ENCODE measurements around the gene TADA2A.
"Not testable (repeated sequence)": the region's sequence is repeated elsewhere in the genome, so short reads cannot be mapped to it uniquely, and the experiment has no call there.

Gene TADA2A

DNA sequence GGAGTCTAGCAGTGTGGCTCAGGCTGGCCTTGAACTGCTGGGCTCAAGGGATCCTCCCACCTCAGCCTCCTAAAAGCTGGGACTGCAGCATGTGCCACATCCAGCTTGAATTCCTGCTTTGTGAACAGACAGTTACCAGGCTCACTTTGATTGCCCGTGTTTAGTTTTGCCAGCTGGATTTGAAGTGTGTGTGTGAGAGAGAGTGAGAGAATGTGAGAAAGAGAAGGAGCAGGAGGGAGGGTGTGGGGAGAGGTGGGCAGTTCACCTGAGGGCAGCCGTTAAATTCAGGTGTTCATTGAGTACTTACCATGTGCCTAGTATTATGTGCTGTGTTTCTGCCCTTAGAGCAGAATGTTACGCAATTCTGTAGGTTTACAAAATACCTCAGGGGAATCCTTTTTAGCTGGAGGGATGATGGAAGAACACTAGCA, 87.7 kb downstream of the TADA2A start:
- DNase-seq, result no peak

DNA sequence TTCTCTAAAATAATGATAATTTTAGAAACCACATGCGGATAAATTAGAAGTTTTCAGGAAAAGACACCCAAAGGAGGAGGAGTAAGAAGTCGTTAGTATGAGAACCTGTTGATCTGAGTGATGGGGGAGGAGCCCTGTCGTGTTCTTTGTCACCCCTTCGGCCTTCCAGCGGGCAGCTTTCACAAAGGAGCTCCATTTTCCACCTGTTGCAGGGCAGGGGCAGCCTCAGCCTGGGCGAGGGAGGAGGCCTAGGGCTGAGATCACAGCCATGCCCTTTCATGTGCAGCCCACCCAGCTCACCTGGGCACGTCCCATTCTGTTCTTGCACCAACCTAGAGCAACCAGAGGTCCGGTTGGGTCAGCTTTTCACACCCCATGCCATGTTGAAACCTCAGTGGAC, 88.3 kb downstream of the TADA2A start:
- no peak for DNase-seq

DNA sequence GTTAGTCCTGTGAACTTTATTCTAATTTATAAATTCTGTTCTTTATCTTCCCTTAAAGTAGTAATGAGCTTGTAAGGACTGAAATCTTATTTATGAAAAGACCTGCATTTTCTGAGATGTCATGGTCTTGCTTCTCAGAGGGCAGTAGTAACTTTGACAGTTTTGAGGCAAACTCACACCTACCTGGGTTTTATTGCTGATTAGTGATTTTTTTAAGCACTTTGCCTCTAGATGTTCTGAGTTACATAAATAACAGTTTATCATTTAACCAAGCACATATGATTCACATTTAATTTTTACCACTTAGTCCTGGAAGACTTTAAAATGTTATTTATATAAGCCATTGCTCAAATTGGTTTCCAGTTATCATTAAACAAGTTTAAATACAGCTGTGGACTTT, 93.7 kb downstream of the TADA2A start:
- DNase-seq, result no peak

- DNase-seq, result no peak
Measured at GRCh38 chr17:37502009-37502936, 95.6 kb downstream of the TADA2A start.

GRCh38 chr17:37503148-37503547, 96.5 kb downstream of the TADA2A start:
- DNase-seq, result no peak

DNA sequence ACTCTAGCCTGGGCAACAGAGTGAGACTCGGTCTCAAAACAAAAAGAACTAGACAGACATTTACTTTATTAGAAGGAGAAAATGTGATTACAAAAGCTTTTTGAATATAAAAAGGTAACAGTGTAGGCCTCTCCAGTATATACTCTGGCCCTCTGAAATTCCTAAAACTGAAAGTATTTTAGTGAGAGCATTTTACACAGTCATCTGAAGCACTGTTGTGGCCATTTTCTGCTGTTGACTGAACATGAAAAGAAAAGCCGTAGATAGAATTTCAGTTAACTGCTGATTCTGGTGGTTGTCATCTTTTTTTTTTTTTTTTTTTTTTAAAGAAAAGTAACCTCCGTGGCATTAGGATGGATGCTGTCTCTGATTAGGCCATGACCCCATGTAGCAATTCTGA, 98.6 kb downstream of the TADA2A start:
- no peak for DNase-seq

DNA sequence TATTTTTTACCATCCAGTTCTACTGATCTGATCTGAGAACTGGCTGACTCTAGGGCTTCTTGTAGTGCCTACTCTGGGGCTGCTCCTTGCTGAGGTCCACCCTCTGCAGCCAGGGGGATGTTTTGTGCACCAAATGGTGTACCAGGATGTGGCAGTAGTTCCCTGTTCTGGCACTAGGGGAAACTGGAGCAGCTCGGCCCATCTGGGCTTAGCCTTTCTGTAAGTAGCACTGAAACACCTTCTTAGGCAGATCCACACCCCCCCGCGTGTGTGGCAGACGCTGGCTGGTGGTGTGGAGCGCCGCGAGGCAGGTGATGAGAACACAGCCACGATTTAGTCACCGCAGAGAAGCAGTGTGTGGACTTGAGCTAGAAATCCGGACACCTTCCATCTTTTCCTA, 100.0 kb downstream of the TADA2A start:
- DNase-seq, result peak; percentile 11

- no peak for DNase-seq
Measured at GRCh38 chr17:37507111-37507510, 100.4 kb downstream of the TADA2A start.

GRCh38 chr17:37510056-37510455, 103.4 kb downstream of the TADA2A start:
- DNase-seq, result no peak

DNA sequence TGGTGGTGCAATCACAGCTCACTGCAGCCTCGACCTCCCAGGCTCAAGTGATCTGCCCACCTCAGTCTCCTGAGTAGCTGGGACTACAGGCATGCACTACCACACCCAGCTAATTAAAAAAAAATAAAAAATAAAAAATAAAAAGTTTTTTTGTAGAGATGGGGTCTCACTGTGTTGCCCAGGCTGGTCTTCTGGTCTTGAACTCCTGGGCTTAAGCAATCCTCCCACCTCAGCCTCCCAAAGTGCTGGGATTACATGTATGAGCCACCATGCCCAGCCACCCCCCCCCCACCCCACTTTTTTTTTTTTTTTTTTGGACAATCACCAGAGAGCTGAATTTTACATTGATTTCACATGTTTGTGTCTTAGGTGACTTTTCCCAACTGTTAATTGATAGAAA, 105.0 kb downstream of the TADA2A start:
- DNase-seq, result not testable (repeated sequence)

GRCh38 chr17:37512442-37513068, 105.9 kb downstream of the TADA2A start:
- no peak for DNase-seq

GRCh38 chr17:37513711-37514110, 107.0 kb downstream of the TADA2A start:
- no peak for DNase-seq

- DNase-seq, result no peak
Measured at GRCh38 chr17:37516127-37516571, 109.5 kb downstream of the TADA2A start.

DNA sequence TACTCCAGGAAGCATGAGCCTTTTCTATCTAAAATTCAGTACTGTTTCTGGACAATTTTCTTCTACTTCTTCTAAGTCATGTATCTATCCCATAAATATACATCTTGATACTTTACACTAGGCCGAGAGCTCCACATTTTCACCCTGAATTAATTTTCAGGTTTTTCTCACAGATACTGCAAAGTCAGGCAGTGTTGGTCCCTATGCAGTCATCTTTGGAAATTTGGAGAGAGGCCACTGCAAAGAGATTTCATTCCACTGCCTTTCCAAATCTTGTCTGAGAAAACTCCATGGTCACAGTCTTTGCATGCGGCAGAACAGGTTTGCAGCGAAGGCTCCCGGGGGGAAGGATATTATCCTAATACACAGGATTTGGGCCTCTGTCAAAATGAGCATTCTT, 111.2 kb downstream of the TADA2A start:
- no peak for DNase-seq

DNA sequence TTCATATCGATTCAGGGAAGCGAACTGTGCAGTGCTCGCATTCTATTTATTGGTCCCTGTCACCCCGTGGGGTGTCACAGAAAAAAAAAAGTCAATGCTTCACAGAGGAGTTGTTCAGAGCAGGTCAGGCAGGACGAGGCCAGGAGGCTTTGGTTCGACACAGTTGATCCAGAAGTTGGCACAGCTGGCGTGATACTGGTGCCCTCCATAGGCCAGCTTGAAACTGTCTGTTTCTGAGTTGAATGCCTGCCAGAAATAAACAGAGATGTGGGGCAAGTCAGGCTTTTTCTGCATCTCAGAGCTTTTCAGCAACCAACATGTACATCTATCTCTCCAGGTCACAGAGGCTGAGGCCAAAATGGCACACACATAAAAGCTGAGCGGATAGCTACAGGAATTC, 112.1 kb downstream of the TADA2A start:
- no peak for DNase-seq

DNA sequence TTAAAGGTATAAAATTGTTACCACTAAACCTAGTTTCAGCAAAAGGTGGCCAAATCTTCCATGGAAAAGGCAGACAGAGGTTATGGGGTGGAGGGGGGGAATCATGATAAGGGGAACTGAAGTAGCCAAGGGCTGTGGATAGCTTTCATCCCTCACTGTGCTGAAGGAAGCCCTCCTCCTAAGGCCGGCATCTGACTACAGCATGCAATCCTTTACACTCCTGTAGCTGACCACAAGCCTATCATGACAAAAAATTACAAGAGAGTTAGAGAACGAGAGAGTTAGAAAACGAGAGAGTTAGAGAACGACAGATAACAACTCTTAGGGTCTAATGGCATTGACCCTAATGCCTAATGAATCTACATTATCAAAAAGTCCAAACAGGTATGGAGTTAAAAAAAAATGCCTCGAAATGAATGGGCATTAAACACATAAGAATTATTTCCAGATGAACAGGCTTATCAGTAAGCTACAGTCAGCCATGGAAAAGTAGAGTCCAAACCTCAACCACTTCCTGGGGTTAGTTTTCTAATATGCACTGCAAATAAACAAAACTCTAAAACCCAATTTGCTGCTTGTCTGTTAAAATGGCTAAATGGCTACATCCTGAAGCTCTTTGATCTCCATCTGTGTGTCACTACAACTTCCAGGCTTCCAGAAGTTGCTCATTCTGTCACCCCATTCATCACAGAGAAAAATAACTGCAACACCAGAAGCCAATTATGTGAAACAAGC, 112.7 kb downstream of the TADA2A start:
- DNase-seq, result no peak

- no peak for DNase-seq
Measured at GRCh38 chr17:37520174-37520573, 113.5 kb downstream of the TADA2A start.

DNA sequence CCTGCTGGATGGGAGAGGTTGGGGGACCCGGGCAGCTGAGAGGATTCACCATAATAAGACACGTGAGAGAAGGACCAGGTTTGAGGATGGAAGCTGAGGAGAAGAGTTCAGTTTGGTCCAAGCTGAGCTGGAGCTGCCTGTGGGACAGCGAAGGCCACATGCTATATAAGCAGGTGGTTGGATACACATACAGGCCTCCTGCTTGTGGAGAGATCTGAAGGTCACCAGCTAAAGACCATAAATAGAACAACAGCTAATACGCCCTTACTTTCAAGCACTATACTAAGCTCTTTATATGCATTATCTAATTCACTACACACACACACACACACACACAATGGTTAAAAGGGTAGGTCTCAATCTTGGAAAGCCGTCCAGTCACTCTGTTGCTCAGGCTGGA, 115.1 kb downstream of the TADA2A start:
- no peak for DNase-seq

DNA sequence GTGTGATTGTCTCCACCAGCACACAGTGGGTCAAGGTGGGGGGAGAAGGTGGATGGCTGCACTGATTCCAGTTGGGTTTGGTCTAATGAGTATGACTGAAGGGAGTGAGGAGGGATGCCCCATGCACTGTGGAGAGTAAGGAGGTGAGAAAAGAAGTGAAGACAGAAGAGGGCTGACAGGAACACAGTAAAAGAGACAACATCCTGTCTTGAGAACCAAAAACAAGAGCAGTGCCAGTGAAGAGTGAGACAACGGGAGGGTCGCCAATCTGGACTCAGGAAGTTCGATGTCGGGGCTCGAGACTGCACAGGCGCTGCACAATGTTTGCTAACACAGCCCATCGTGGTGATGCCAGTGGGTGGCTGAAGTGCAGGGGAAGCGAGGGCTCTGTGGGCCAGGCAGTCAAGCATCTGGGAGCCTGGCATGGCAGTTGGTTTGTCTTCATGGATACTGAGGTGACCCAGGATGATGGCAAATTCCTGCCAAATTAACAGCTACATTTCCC, 117.1 kb downstream of the TADA2A start:
- DNase-seq, result no peak

DNA sequence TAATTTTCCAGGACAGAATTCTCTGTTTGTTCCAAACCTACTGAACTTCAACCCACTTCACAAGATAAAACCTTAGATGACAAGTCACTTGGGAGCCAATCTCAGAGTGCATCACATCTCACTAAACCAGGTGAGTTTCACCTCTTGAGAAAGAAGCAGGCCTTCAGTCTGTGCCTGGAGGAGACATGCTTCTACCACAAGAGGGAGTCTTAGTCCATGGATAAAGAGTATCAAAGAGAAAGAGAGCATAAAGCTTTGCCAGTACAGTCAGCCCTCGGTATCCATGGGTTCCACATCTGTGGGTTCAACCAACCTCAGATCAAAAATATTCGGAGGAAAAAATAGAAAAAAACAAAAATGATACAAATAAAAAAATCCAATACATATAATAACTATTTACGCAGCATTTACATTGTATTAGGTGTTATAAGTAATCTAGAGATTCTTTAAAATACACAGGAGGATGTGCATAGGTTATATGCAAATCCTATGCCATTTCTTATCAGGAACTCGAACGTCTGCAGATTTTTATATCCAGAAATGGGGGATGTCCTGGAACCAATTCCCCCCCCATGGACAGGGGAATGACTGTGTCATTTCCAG, 120.7 kb downstream of the TADA2A start:
- no peak for DNase-seq
